ENCODE data around the gene SLC35E1. TPM values are rescaled to one million over a fixed set of nuclear protein-coding genes. Genes with fewer than 3 reads are reported as not detected.

The SLC35E1 gene
- polyA plus RNA-seq, 1 donor (not counting 4 experiments of a cell fraction or from before 2014, with no cell fraction given): 30.3 TPM

DNA sequence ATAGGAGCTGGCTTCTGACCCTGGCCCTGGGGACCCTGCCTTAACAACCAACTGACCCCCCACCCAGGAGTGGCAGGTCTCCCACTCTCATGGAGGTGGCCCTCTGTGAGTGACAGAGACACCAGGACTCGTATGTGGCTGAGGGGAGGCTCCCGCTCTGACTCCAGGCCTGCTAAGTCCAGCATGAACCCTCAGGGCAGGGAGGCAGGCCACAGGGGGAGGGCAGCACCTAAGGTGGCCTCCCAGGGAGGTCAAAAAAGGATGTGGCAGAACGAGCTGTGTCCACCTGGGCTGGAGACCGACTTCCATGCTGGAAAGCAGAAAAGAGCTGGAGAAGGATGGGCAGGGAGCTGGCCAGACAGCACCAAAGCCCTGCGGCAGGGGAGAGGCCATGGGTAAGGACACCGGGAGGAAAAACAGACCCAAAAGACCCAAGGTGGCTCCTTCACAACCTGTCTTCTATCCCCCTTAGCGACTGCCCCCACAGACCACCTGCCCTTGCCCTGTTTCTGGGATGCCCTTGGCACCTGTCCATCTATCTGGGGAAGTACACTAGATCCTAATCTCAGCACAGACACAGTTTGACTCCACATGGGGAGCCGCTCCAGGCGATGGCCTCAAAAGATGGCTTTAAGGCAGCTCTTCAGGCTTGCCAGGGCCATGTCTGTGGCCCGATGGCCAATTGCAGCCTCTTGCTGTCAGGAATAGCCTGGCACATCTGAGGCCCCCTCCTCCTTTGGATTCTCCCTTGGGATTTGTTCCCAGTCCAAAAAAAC, 10.5 kb upstream of the SLC35E1 start:
- H3K27me3 ChIP-seq (ENCODE audit: control insufficient read depth, extremely low read depth, insufficient read depth, low read length): no peaks in the 10 kb centered on the region
- peaks cover 8 to 12% of the 10 kb centered on the region in 2 experiments for H3K36me3 ChIP-seq (ENCODE audit: control insufficient read depth in 2 of 2, extremely low read depth in 1 of 2, insufficient read depth in 2 of 2, low read length in 2 of 2)
- peaks cover 94% of the 10 kb centered on the region for H3K79me2 ChIP-seq (ENCODE audit: control insufficient read depth, insufficient read depth, low read length)
- dilution Hi-C loops (cut with MboI; ENCODE audit: extremely low pct_ligation_motif_present, low sequenced_read_pairs): no loop called here
- H3K4me2 ChIP-seq (ENCODE audit: control insufficient read depth, extremely low read depth, insufficient read depth, low read depth, low read length): no peak overlapping the region
- H2AFZ ChIP-seq (ENCODE audit: control insufficient read depth, low read length): no peak overlapping the region
- no peak for DNase-seq (ENCODE audit: low read depth, low spot score)
- peaks cover 52% of the 10 kb centered on the region for H3K4me1 ChIP-seq (ENCODE audit: control insufficient read depth, extremely low read depth, insufficient read depth, low read length)
- H3K9me1 ChIP-seq (ENCODE audit: control insufficient read depth, extremely low read depth, insufficient read depth, low read length): peaks cover 23% of the 10 kb centered on the region
- peaks cover 10% of the 10 kb centered on the region for H4K20me1 ChIP-seq (ENCODE audit: control insufficient read depth, extremely low read depth, insufficient read depth, low read length)
- no peak overlapping the region for H3K27ac ChIP-seq (ENCODE audit: control insufficient read depth, insufficient read depth, low read length)
- H3K9ac ChIP-seq (ENCODE audit: control insufficient read depth, extremely low read depth, insufficient read depth, low read length): no peak overlapping the region
- H3K9me3 ChIP-seq (ENCODE audit: control insufficient read depth, low read depth, low read length): no peaks in the 10 kb centered on the region
- no peak for FAIRE-seq
- H3K4me3 ChIP-seq (ENCODE audit: control insufficient read depth in 2 of 3, extremely low read depth in 1 of 3, insufficient read depth in 2 of 3, low read depth in 1 of 3, low read length in 3 of 3): no peak overlapping the region
- TF ChIP-seq CTCF (optimal IDR thresholded peaks at IDR 0.05 in 1 of 3, IDR thresholded peaks at IDR 0.05 in 1 of 3, conservative IDR thresholded peaks at IDR 0.05 in 1 of 3; ENCODE audit: extremely low read depth in 1 of 3, insufficient read depth in 2 of 3, low read length in 3 of 3) (no peak), EZH2 (IDR thresholded peaks at IDR 0.05; ENCODE audit: low read length) (no peak)

DNA sequence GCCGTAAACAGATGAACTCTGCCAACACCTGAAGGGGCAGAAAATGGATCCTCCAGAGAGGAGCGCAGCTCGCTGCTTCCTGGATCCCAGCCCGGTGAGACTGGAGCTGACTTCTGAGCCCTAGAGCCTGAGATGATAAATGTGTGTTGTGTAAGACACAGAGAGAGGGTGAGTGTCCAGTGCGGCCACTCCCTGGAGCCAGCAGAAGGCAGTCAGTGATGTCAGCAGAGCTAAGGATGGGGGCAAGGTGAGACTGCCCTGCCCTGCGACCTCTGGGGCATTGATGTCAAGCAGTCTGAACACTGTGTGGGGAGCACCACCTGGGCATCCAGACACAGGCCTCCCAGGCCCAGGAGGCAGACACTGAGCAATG, 9.7 kb upstream of the SLC35E1 start:
- Histone ChIP-seq H3K27me3 (ENCODE audit: control insufficient read depth, extremely low read depth, insufficient read depth, low read length) (no peaks in the 10 kb centered on the region), H2AFZ (ENCODE audit: control insufficient read depth, low read length) (no peak overlapping the region), H3K36me3 (ENCODE audit: control insufficient read depth in 2 of 2, extremely low read depth in 1 of 2, insufficient read depth in 2 of 2, low read length in 2 of 2) (peaks cover 10 to 14% of the 10 kb centered on the region in 2 experiments), H3K79me2 (ENCODE audit: control insufficient read depth, insufficient read depth, low read length) (peaks cover 95% of the 10 kb centered on the region), H3K4me2 (ENCODE audit: control insufficient read depth, extremely low read depth, insufficient read depth, low read depth, low read length) (no peak overlapping the region), H3K27ac (ENCODE audit: control insufficient read depth, insufficient read depth, low read length) (no peak overlapping the region), H3K4me3 (ENCODE audit: control insufficient read depth in 2 of 3, extremely low read depth in 1 of 3, insufficient read depth in 2 of 3, low read depth in 1 of 3, low read length in 3 of 3) (no peak overlapping the region), H4K20me1 (ENCODE audit: control insufficient read depth, extremely low read depth, insufficient read depth, low read length) (peaks cover 5% of the 10 kb centered on the region), H3K4me1 (ENCODE audit: control insufficient read depth, extremely low read depth, insufficient read depth, low read length) (peaks cover 44% of the 10 kb centered on the region), H3K9ac (ENCODE audit: control insufficient read depth, extremely low read depth, insufficient read depth, low read length) (no peak overlapping the region), H3K9me1 (ENCODE audit: control insufficient read depth, extremely low read depth, insufficient read depth, low read length) (peaks cover 17% of the 10 kb centered on the region), H3K9me3 (ENCODE audit: control insufficient read depth, low read depth, low read length) (no peaks in the 10 kb centered on the region)
- no peak for FAIRE-seq
- dilution Hi-C loops (cut with MboI; ENCODE audit: extremely low pct_ligation_motif_present, low sequenced_read_pairs): no loop called here
- no peak for DNase-seq (ENCODE audit: low read depth, low spot score)
- TF ChIP-seq CTCF (optimal IDR thresholded peaks at IDR 0.05 in 1 of 3, IDR thresholded peaks at IDR 0.05 in 1 of 3, conservative IDR thresholded peaks at IDR 0.05 in 1 of 3; ENCODE audit: extremely low read depth in 1 of 3, insufficient read depth in 2 of 3, low read length in 3 of 3): no peak
- no peak for TF ChIP-seq EZH2 (IDR thresholded peaks at IDR 0.05; ENCODE audit: low read length)

Data from keratinocyte (primary cell).